SK-N-SH treated with all-trans-retinoic acid at 6 μM for 48 hours (cell line): Measurements from ENCODE around the gene GAREM1.

Experiments used
- ATAC-seq: fragments of 200-7000 bp; cut with Tn5 transposase; 3 replicates; pipeline ENCODE4 v1.9.1; 2020; ENCODE audit warnings: mild to moderate bottlenecking, moderate library complexity
- ARNTL ChIP-seq: fragments of 450-650 bp; formaldehyde crosslinking; IDR thresholded peaks from 2 replicates; pipeline ENCODE4 v1.5.0; 2020; ENCODE audit warnings: low read depth, mild to moderate bottlenecking, moderate library complexity, borderline replicate concordance
- BACH2 ChIP-seq: fragments of 250-450 bp; sonication (Bioruptor Pico); IDR thresholded peaks from 2 replicates; pipeline ENCODE4 v1.9.0; 2021; ENCODE audit warnings: mild to moderate bottlenecking, borderline replicate concordance
- CREB5 ChIP-seq: fragments of 250-450 bp; sonication (Bioruptor Pico); IDR thresholded peaks from 2 replicates; pipeline ENCODE4 v1.5.1; 2020; ENCODE audit warnings: low read depth, mild to moderate bottlenecking, moderate library complexity
- CSDC2 ChIP-seq: fragments of 250-450 bp; sonication (Bioruptor Pico); IDR thresholded peaks from 2 replicates; pipeline ENCODE4 v1.5.0; 2020; ENCODE audit warnings: mild to moderate bottlenecking, moderate library complexity
- ESRRG ChIP-seq: fragments of 250-450 bp; sonication (Bioruptor Pico); IDR thresholded peaks from 2 replicates; pipeline ENCODE4 v1.6.1; 2021; ENCODE audit warnings: mild to moderate bottlenecking
- GLIS3 ChIP-seq: fragments of 250-450 bp; sonication (Bioruptor Pico); IDR thresholded peaks from 2 replicates; pipeline ENCODE4 v1.5.0; 2020; ENCODE audit warnings: mild to moderate bottlenecking, moderate library complexity
- ISL1 ChIP-seq: fragments of 250-450 bp; sonication (Bioruptor Pico); IDR thresholded peaks from 2 replicates; pipeline ENCODE4 v2.1.2; 2022; ENCODE audit warnings: mild to moderate bottlenecking, moderate library complexity
- PPARA ChIP-seq: fragments of 250-450 bp; sonication (Bioruptor Pico); IDR thresholded peaks from 2 replicates; pipeline ENCODE4 v1.5.0; 2020; ENCODE audit warnings: mild to moderate bottlenecking, borderline replicate concordance
- SNAI2 ChIP-seq: fragments of 250-450 bp; sonication (Bioruptor Pico); IDR thresholded peaks from 2 replicates; pipeline ENCODE4 v1.5.0; 2020; ENCODE audit warnings: mild to moderate bottlenecking, moderate library complexity
- TCF4 ChIP-seq: fragments of 250-450 bp; sonication (Bioruptor Pico); IDR thresholded peaks from 2 replicates; pipeline ENCODE4 v1.8.0; 2021; ENCODE audit warnings: mild to moderate bottlenecking, moderate library complexity, borderline replicate concordance
- TOX ChIP-seq: fragments of 250-450 bp; sonication (Bioruptor Pico); IDR thresholded peaks from 2 replicates; pipeline ENCODE4 v1.8.0; 2021; ENCODE audit warnings: mild to moderate bottlenecking, moderate library complexity, borderline replicate concordance
- ZC3H10 ChIP-seq: fragments of 250-450 bp; sonication (Bioruptor Pico); IDR thresholded peaks from 2 replicates; pipeline ENCODE4 v1.5.1; 2021; ENCODE audit warnings: mild to moderate bottlenecking, moderate library complexity
- ZFP3 ChIP-seq: fragments of 250-450 bp; sonication (Bioruptor Pico); IDR thresholded peaks from 2 replicates; pipeline ENCODE4 v1.5.0; 2020; ENCODE audit warnings: mild to moderate bottlenecking, moderate library complexity
- ZFP30 ChIP-seq: fragments of 450-650 bp; formaldehyde crosslinking; IDR thresholded peaks from 2 replicates; pipeline ENCODE4 v1.5.0; 2022; ENCODE audit warnings: mild to moderate bottlenecking, moderate library complexity
- ZNF565 ChIP-seq: fragments of 450-650 bp; formaldehyde crosslinking; conservative IDR thresholded peaks from 2 replicates; pipeline ENCODE4 v1.5.0; 2020; ENCODE audit warnings: low read depth, mild to moderate bottlenecking, moderate library complexity
- ZNF70 ChIP-seq: fragments of 450-650 bp; formaldehyde crosslinking; IDR thresholded peaks from 2 replicates; pipeline ENCODE4 v1.5.0; 2020; ENCODE audit warnings: mild to moderate bottlenecking, moderate library complexity
- TF ChIP-seq, protein P1 (sequence below): fragments of 250-450 bp; sonication (Bioruptor Pico); IDR thresholded peaks from 2 replicates; pipeline ENCODE4 v1.8.0; 2021; ENCODE audit warnings: low read depth, mild to moderate bottlenecking, moderate library complexity, borderline replicate concordance
- TF ChIP-seq, protein P2 (sequence below): fragments of 250-450 bp; sonication (Bioruptor Pico); IDR thresholded peaks from 2 replicates; pipeline ENCODE4 v1.8.0; 2020; ENCODE audit warnings: mild to moderate bottlenecking, moderate library complexity, borderline replicate concordance
- TF ChIP-seq, protein P3 (sequence below): fragments of 250-450 bp; sonication (Bioruptor Pico); IDR thresholded peaks from 2 replicates; pipeline ENCODE4 v1.5.1; 2021; ENCODE audit warnings: mild to moderate bottlenecking, moderate library complexity
- TF ChIP-seq, protein P4 (sequence below): fragments of 250-450 bp; sonication (Bioruptor Pico); IDR thresholded peaks from 2 replicates; pipeline ENCODE4 v1.5.0; 2020; ENCODE audit warnings: mild to moderate bottlenecking, moderate library complexity

The GAREM1 gene

GRCh38 chr18:32393407-32393806, 77.3 kb downstream of the GAREM1 start:
- ATAC-seq, result no peak
- TF ChIP-seq, protein P1, sequence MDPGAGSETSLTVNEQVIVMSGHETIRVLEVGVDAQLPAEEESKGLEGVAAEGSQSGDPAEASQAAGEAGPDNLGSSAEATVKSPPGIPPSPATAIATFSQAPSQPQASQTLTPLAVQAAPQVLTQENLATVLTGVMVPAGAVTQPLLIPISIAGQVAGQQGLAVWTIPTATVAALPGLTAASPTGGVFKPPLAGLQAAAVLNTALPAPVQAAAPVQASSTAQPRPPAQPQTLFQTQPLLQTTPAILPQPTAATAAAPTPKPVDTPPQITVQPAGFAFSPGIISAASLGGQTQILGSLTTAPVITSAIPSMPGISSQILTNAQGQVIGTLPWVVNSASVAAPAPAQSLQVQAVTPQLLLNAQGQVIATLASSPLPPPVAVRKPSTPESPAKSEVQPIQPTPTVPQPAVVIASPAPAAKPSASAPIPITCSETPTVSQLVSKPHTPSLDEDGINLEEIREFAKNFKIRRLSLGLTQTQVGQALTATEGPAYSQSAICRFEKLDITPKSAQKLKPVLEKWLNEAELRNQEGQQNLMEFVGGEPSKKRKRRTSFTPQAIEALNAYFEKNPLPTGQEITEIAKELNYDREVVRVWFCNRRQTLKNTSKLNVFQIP (CRISPR knock-in tag), result no peak
- TF ChIP-seq TOX (CRISPR knock-in tag) (no peak), ESRRG (no peak)
- TF ChIP-seq, all 23 proteins: peak for 0

DNA sequence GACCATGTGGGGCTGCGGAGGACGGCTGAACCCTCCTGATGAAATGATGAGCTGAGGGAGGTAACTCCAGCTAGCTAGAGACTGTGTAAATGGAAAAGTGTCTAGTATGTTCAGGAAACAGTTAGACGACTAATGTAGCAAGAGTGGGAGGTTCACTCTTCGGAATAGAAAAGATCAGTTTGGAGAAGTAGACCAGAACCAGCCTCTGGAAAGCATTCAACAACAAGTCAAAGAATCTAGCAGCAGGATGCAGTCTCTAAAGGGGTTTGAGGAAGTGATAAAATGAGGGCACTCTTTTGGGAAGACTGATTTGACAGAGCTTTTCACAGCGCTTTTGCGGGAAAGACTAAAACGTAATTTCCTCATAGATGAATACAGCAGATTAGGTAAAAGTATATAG, 79.6 kb downstream of the GAREM1 start:
- ATAC-seq, result no peak
- TF ChIP-seq GLIS3 (CRISPR knock-in tag) (no peak), ZNF565 (CRISPR knock-in tag) (no peak)

- no peak for ATAC-seq
- TF ChIP-seq, protein P2, sequence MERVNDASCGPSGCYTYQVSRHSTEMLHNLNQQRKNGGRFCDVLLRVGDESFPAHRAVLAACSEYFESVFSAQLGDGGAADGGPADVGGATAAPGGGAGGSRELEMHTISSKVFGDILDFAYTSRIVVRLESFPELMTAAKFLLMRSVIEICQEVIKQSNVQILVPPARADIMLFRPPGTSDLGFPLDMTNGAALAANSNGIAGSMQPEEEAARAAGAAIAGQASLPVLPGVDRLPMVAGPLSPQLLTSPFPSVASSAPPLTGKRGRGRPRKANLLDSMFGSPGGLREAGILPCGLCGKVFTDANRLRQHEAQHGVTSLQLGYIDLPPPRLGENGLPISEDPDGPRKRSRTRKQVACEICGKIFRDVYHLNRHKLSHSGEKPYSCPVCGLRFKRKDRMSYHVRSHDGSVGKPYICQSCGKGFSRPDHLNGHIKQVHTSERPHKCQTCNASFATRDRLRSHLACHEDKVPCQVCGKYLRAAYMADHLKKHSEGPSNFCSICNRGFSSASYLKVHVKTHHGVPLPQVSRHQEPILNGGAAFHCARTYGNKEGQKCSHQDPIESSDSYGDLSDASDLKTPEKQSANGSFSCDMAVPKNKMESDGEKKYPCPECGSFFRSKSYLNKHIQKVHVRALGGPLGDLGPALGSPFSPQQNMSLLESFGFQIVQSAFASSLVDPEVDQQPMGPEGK (CRISPR knock-in tag), result no peak
- TF ChIP-seq ZFP3 (no peak), ZNF565 (CRISPR knock-in tag) (no peak), ISL1 (CRISPR knock-in tag) (no peak), ARNTL (CRISPR knock-in tag) (no peak), PPARA (CRISPR knock-in tag) (no peak), TCF4 (CRISPR knock-in tag) (no peak), ZC3H10 (CRISPR knock-in tag) (no peak), GLIS3 (CRISPR knock-in tag) (no peak), BACH2 (CRISPR knock-in tag) (no peak), ZNF70 (CRISPR knock-in tag) (no peak), ESRRG (no peak), TOX (CRISPR knock-in tag) (no peak)
- TF ChIP-seq, protein P1 (CRISPR knock-in tag), result no peak
These were observed 80.8 kb downstream of the GAREM1 start for GRCh38 chr18:32389858-32390257.

DNA sequence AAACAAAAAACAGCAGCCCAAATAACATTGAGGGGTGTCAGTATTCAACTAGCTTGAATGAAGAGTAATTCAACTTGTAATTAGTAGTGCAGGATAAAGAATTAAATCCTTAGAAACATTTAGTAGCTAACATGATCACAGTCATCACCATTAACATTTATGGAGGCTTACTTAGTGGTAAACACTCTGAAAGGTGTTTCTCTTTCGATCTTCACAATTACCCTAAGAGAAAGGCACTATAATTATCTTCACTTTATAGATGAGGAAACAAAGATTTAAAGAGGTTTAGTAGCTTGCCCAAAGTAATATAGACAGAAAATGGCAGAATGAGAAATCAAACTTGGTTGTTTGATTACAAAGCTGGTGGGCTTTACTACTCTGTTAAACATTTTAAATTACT, 81.5 kb downstream of the GAREM1 start:
- TF ChIP-seq, protein P3, sequence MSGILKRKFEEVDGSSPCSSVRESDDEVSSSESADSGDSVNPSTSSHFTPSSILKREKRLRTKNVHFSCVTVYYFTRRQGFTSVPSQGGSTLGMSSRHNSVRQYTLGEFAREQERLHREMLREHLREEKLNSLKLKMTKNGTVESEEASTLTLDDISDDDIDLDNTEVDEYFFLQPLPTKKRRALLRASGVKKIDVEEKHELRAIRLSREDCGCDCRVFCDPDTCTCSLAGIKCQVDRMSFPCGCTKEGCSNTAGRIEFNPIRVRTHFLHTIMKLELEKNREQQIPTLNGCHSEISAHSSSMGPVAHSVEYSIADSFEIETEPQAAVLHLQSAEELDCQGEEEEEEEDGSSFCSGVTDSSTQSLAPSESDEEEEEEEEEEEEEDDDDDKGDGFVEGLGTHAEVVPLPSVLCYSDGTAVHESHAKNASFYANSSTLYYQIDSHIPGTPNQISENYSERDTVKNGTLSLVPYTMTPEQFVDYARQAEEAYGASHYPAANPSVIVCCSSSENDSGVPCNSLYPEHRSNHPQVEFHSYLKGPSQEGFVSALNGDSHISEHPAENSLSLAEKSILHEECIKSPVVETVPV (CRISPR knock-in tag), result no peak
- TF ChIP-seq, protein P4, sequence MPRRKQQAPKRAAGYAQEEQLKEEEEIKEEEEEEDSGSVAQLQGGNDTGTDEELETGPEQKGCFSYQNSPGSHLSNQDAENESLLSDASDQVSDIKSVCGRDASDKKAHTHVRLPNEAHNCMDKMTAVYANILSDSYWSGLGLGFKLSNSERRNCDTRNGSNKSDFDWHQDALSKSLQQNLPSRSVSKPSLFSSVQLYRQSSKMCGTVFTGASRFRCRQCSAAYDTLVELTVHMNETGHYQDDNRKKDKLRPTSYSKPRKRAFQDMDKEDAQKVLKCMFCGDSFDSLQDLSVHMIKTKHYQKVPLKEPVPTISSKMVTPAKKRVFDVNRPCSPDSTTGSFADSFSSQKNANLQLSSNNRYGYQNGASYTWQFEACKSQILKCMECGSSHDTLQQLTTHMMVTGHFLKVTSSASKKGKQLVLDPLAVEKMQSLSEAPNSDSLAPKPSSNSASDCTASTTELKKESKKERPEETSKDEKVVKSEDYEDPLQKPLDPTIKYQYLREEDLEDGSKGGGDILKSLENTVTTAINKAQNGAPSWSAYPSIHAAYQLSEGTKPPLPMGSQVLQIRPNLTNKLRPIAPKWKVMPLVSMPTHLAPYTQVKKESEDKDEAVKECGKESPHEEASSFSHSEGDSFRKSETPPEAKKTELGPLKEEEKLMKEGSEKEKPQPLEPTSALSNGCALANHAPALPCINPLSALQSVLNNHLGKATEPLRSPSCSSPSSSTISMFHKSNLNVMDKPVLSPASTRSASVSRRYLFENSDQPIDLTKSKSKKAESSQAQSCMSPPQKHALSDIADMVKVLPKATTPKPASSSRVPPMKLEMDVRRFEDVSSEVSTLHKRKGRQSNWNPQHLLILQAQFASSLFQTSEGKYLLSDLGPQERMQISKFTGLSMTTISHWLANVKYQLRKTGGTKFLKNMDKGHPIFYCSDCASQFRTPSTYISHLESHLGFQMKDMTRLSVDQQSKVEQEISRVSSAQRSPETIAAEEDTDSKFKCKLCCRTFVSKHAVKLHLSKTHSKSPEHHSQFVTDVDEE (CRISPR knock-in tag), result no peak
- TF ChIP-seq ZFP30, result no peak
- no peak for TF ChIP-seq CREB5 (CRISPR knock-in tag)
- no peak for TF ChIP-seq CSDC2 (CRISPR knock-in tag)
- no peak for TF ChIP-seq BACH2 (CRISPR knock-in tag)
- no peak for TF ChIP-seq ZNF70 (CRISPR knock-in tag)
- TF ChIP-seq SNAI2 (CRISPR knock-in tag), result no peak
- TF ChIP-seq TCF4 (CRISPR knock-in tag), result no peak
- no peak for TF ChIP-seq GLIS3 (CRISPR knock-in tag)
- TF ChIP-seq, protein P1 (CRISPR knock-in tag), result no peak
- ATAC-seq, result no peak
